ENCODE data around the gene ASB10.

ASB10 gene

GRCh38 chr7:151131592-151132293 is 55.3 kb downstream of the ASB10 start:
- no peak overlapping the region for H3K4me3 ChIP-seq (ENCODE audit: low read depth in 1 of 2, low read length in 2 of 2)
- no peaks in the 10 kb centered on the region for H3K9me3 ChIP-seq (ENCODE audit: control insufficient read depth in 1 of 2, low read length in 2 of 2)
- H3K27ac ChIP-seq (ENCODE audit: low read length) = no peak overlapping the region
- no peaks in the 10 kb centered on the region for H3K27me3 ChIP-seq (ENCODE audit: low read depth, low read length)
- peaks cover 32 to 84% of the 10 kb centered on the region in 2 donors for H3K36me3 ChIP-seq (ENCODE audit: control insufficient read depth in 1 of 2, insufficient read depth in 2 of 2, low read length in 2 of 2)
- H3K4me1 ChIP-seq (ENCODE audit: control insufficient read depth in 1 of 2, insufficient read depth in 2 of 2, low read length in 2 of 2) = peaks cover 0 to 3% of the 10 kb centered on the region in 2 donors

GRCh38 chr7:151131224-151131591 is 55.8 kb downstream of the ASB10 start:
- peaks cover 32 to 79% of the 10 kb centered on the region in 2 donors for H3K36me3 ChIP-seq (ENCODE audit: control insufficient read depth in 1 of 2, insufficient read depth in 2 of 2, low read length in 2 of 2)
- no peaks in the 10 kb centered on the region for H3K9me3 ChIP-seq (ENCODE audit: control insufficient read depth in 1 of 2, low read length in 2 of 2)
- no peak overlapping the region for H3K27ac ChIP-seq (ENCODE audit: low read length)
- H3K27me3 ChIP-seq (ENCODE audit: low read depth, low read length) = no peaks in the 10 kb centered on the region
- H3K4me1 ChIP-seq (ENCODE audit: control insufficient read depth in 1 of 2, insufficient read depth in 2 of 2, low read length in 2 of 2) = peaks cover 0 to 4% of the 10 kb centered on the region in 2 donors
- no peak overlapping the region for H3K4me3 ChIP-seq (ENCODE audit: low read depth in 1 of 2, low read length in 2 of 2)

- Histone ChIP-seq H3K9me3 (ENCODE audit: control insufficient read depth in 1 of 2, low read length in 2 of 2) (no peaks in the 10 kb centered on the region), H3K27ac (ENCODE audit: low read length) (no peak overlapping the region), H3K4me1 (ENCODE audit: control insufficient read depth in 1 of 2, insufficient read depth in 2 of 2, low read length in 2 of 2) (peaks cover 0 to 6% of the 10 kb centered on the region in 2 donors), H3K36me3 (ENCODE audit: control insufficient read depth in 1 of 2, insufficient read depth in 2 of 2, low read length in 2 of 2) (peaks cover 32 to 74% of the 10 kb centered on the region in 2 donors), H3K27me3 (ENCODE audit: low read depth, low read length) (no peaks in the 10 kb centered on the region), H3K4me3 (ENCODE audit: low read depth in 1 of 2, low read length in 2 of 2) (no peak overlapping the region)
Measured at GRCh38 chr7:151130741-151131157, 56.3 kb downstream of the ASB10 start.

GRCh38 chr7:151129960-151130591 is 57.0 kb downstream of the ASB10 start:
- no peaks in the 10 kb centered on the region for H3K27me3 ChIP-seq (ENCODE audit: low read depth, low read length)
- H3K4me3 ChIP-seq (ENCODE audit: low read depth in 1 of 2, low read length in 2 of 2) = no peak overlapping the region
- H3K27ac ChIP-seq (ENCODE audit: low read length) = no peak overlapping the region
- H3K4me1 ChIP-seq (ENCODE audit: control insufficient read depth in 1 of 2, insufficient read depth in 2 of 2, low read length in 2 of 2) = peaks cover 0 to 6% of the 10 kb centered on the region in 2 donors
- peaks cover 28 to 67% of the 10 kb centered on the region in 2 donors for H3K36me3 ChIP-seq (ENCODE audit: control insufficient read depth in 1 of 2, insufficient read depth in 2 of 2, low read length in 2 of 2)
- no peaks in the 10 kb centered on the region for H3K9me3 ChIP-seq (ENCODE audit: control insufficient read depth in 1 of 2, low read length in 2 of 2)

GRCh38 chr7:151129117-151129959 is 57.7 kb downstream of the ASB10 start:
- no peaks in the 10 kb centered on the region for H3K27me3 ChIP-seq (ENCODE audit: low read depth, low read length)
- no peaks in the 10 kb centered on the region for H3K9me3 ChIP-seq (ENCODE audit: control insufficient read depth in 1 of 2, low read length in 2 of 2)
- peaks cover 27 to 62% of the 10 kb centered on the region in 2 donors for H3K36me3 ChIP-seq (ENCODE audit: control insufficient read depth in 1 of 2, insufficient read depth in 2 of 2, low read length in 2 of 2)
- H3K4me3 ChIP-seq (ENCODE audit: low read depth in 1 of 2, low read length in 2 of 2) = no peak overlapping the region
- no peak overlapping the region for H3K27ac ChIP-seq (ENCODE audit: low read length)
- H3K4me1 ChIP-seq (ENCODE audit: control insufficient read depth in 1 of 2, insufficient read depth in 2 of 2, low read length in 2 of 2) = peaks cover 0 to 6% of the 10 kb centered on the region in 2 donors

GRCh38 chr7:151128716-151129115 is 58.3 kb downstream of the ASB10 start:
- Histone ChIP-seq H3K36me3 (ENCODE audit: control insufficient read depth in 1 of 2, insufficient read depth in 2 of 2, low read length in 2 of 2) (peaks cover 23 to 59% of the 10 kb centered on the region in 2 donors), H3K9me3 (ENCODE audit: control insufficient read depth in 1 of 2, low read length in 2 of 2) (no peaks in the 10 kb centered on the region), H3K4me3 (ENCODE audit: low read depth in 1 of 2, low read length in 2 of 2) (no peak overlapping the region), H3K27ac (ENCODE audit: low read length) (no peak overlapping the region), H3K27me3 (ENCODE audit: low read depth, low read length) (no peaks in the 10 kb centered on the region), H3K4me1 (ENCODE audit: control insufficient read depth in 1 of 2, insufficient read depth in 2 of 2, low read length in 2 of 2) (peaks cover 0 to 6% of the 10 kb centered on the region in 2 donors)

GRCh38 chr7:151128144-151128543 is 58.9 kb downstream of the ASB10 start:
- H3K9me3 ChIP-seq (ENCODE audit: control insufficient read depth in 1 of 2, low read length in 2 of 2) = no peaks in the 10 kb centered on the region
- H3K4me3 ChIP-seq (ENCODE audit: low read depth in 1 of 2, low read length in 2 of 2) = no peak overlapping the region
- peaks cover 20 to 61% of the 10 kb centered on the region in 2 donors for H3K36me3 ChIP-seq (ENCODE audit: control insufficient read depth in 1 of 2, insufficient read depth in 2 of 2, low read length in 2 of 2)
- H3K27me3 ChIP-seq (ENCODE audit: low read depth, low read length) = no peaks in the 10 kb centered on the region
- H3K27ac ChIP-seq (ENCODE audit: low read length) = no peak overlapping the region
- H3K4me1 ChIP-seq (ENCODE audit: control insufficient read depth in 1 of 2, insufficient read depth in 2 of 2, low read length in 2 of 2) = peaks cover 0 to 6% of the 10 kb centered on the region in 2 donors

- Histone ChIP-seq H3K27me3 (ENCODE audit: low read depth, low read length) (no peaks in the 10 kb centered on the region), H3K4me1 (ENCODE audit: control insufficient read depth in 1 of 2, insufficient read depth in 2 of 2, low read length in 2 of 2) (peaks cover 0 to 3% of the 10 kb centered on the region in 2 donors), H3K27ac (ENCODE audit: low read length) (no peak overlapping the region), H3K4me3 (ENCODE audit: low read depth in 1 of 2, low read length in 2 of 2) (peak overlapping the region in 1 of 2 donors; percentile 60), H3K9me3 (ENCODE audit: control insufficient read depth in 1 of 2, low read length in 2 of 2) (no peaks in the 10 kb centered on the region), H3K36me3 (ENCODE audit: control insufficient read depth in 1 of 2, insufficient read depth in 2 of 2, low read length in 2 of 2) (peaks cover 17 to 61% of the 10 kb centered on the region in 2 donors)
Measured at GRCh38 chr7:151126491-151127137, 60.4 kb downstream of the ASB10 start.

- Histone ChIP-seq H3K36me3 (ENCODE audit: control insufficient read depth in 1 of 2, insufficient read depth in 2 of 2, low read length in 2 of 2) (peaks cover 17 to 67% of the 10 kb centered on the region in 2 donors), H3K4me3 (ENCODE audit: low read depth in 1 of 2, low read length in 2 of 2) (peak overlapping the region; percentile 42 to 60), H3K27ac (ENCODE audit: low read length) (no peak overlapping the region), H3K4me1 (ENCODE audit: control insufficient read depth in 1 of 2, insufficient read depth in 2 of 2, low read length in 2 of 2) (peaks cover 0 to 3% of the 10 kb centered on the region in 2 donors), H3K27me3 (ENCODE audit: low read depth, low read length) (no peaks in the 10 kb centered on the region), H3K9me3 (ENCODE audit: control insufficient read depth in 1 of 2, low read length in 2 of 2) (no peaks in the 10 kb centered on the region)
Measured at GRCh38 chr7:151125846-151126481, 61.1 kb downstream of the ASB10 start.
